ENCODE data around the gene RTL3. TPM values are rescaled to one million over a fixed set of nuclear protein-coding genes. Genes with fewer than 3 reads are reported as not detected.
A peak's percentile ranks its signal among the peaks of the same experiment; 100 is the strongest.

Gene RTL3
- total RNA-seq, 2 experiments from 2014 or later = not detected

GRCh38 chrX:78655642-78656041 lies 3.5 kb downstream of the RTL3 start:
- Mint-ChIP-seq H3K4me1 (ENCODE audit: low read depth) (peaks cover 12% of the 10 kb centered on the region), H3K27me3 (no peaks in the 10 kb centered on the region), H3K9me3 (no peaks in the 10 kb centered on the region), H3K27ac (no peak overlapping the region), H3K36me3 (ENCODE audit: low read depth) (no peaks in the 10 kb centered on the region), H3K4me3 (no peak overlapping the region)
- ChIA-PET CTCF (no interaction called here), POLR2A (no interaction called here)
- TF ChIP-seq, protein P1, sequence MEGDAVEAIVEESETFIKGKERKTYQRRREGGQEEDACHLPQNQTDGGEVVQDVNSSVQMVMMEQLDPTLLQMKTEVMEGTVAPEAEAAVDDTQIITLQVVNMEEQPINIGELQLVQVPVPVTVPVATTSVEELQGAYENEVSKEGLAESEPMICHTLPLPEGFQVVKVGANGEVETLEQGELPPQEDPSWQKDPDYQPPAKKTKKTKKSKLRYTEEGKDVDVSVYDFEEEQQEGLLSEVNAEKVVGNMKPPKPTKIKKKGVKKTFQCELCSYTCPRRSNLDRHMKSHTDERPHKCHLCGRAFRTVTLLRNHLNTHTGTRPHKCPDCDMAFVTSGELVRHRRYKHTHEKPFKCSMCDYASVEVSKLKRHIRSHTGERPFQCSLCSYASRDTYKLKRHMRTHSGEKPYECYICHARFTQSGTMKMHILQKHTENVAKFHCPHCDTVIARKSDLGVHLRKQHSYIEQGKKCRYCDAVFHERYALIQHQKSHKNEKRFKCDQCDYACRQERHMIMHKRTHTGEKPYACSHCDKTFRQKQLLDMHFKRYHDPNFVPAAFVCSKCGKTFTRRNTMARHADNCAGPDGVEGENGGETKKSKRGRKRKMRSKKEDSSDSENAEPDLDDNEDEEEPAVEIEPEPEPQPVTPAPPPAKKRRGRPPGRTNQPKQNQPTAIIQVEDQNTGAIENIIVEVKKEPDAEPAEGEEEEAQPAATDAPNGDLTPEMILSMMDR (IDR thresholded peaks at IDR 0.05) = no peak
- Histone ChIP-seq H3K9me3 (ENCODE audit: control insufficient read depth in 1 of 2, insufficient read depth in 1 of 2, low read length in 2 of 2) (no peaks in the 10 kb centered on the region), H3K27ac (ENCODE audit: low read depth in 1 of 2, low read length in 2 of 2) (no peak overlapping the region), H3K4me1 (ENCODE audit: insufficient read depth, low read length) (peaks cover 12% of the 10 kb centered on the region), H3K4me3 (ENCODE audit: low read length) (no peak overlapping the region), H3K36me3 (ENCODE audit: insufficient read depth, low read length) (no peaks in the 10 kb centered on the region), H3K27me3 (ENCODE audit: control insufficient read depth in 1 of 2, insufficient read depth in 2 of 2, low read length in 2 of 2) (no peaks in the 10 kb centered on the region)
- no peak for ATAC-seq (ENCODE audit: poor library complexity)
- intact Hi-C loops (cut with DNase I, micrococcal nuclease) = no loop called here
- no peak for DNase-seq

DNA sequence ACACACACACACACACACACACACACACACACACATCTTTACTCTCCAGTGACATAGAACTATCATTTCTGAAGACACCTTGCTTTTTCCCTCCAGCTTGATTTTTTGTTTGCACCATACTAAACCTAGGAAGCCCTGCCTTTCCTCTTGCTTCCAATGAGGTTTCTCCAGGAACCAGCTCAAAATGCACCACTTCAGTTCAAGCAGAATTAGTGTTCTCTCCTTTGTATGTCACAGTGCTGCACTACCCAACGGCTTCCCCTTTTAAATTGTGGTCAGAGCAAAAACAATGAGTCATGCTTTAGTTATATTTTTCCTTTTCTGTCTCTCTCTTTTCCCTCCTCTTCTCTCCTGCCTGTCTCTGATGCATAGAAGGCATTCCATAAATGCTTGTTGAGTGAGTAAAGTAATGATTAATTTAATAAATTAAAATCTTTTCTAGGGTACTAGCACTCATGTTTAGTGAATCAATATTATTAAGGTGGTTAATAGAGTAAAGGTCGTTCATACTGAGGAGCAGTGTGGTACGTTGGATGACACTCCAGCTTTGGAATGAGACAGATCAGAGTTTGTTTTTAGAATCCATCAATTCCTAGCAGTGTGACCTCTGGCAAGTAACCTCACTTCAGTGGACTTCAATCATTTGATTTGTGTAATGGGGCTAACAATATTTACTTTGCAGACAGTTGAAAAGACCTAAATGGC lies 5.9 kb downstream of the RTL3 start:
- peak in 2 of 14 experiments; percentile 10 to 11 for DNase-seq
- no peaks in the 10 kb centered on the region for H3K9me3 Mint-ChIP-seq

DNA sequence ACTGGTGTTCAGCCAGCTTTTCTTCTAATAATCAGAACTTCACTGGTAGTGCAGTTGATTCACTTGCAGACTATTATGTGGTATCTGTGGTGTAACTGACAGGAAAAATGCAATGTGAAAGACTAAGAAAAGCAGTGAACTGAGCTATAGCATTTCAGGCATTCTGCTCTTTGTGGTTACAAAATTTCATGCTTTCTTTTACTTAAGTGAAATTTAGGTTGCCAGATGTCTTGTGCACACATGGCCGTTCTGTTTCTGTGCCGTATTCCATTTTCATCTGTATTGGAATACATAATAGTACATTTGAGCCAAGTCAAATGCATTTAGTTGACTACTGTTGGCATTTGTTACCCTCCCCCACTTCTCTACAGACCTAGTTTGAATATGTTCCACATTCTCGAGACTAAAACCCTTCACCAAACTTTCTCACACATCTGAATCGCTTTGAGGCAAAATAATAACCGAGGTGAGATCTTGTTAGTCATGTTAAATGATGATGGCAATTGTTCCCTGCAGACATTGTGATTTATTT lies 8.2 kb downstream of the RTL3 start:
- intact Hi-C loops (cut with DNase I, micrococcal nuclease) = no loop called here
- Mint-ChIP-seq H3K27ac (peak overlapping the region; percentile 34), H3K36me3 (ENCODE audit: low read depth) (no peaks in the 10 kb centered on the region), H3K9me3 (no peaks in the 10 kb centered on the region), H3K4me1 (ENCODE audit: low read depth) (peaks cover 19% of the 10 kb centered on the region), H3K27me3 (no peaks in the 10 kb centered on the region), H3K4me3 (peak overlapping the region; percentile 37)
- ATAC-seq (ENCODE audit: poor library complexity) (peak; percentile 48), DNase-seq (peak in 3 of 14 experiments; percentile 9 to 44 (median 15))
- Histone ChIP-seq H3K4me1 (ENCODE audit: insufficient read depth, low read length) (no peaks in the 10 kb centered on the region), H3K4me3 (ENCODE audit: low read length) (peak overlapping the region; percentile 7), H3K27ac (ENCODE audit: low read depth in 1 of 2, low read length in 2 of 2) (no peak overlapping the region), H3K36me3 (ENCODE audit: insufficient read depth, low read length) (no peaks in the 10 kb centered on the region), H3K9me3 (ENCODE audit: control insufficient read depth in 1 of 2, insufficient read depth in 1 of 2, low read length in 2 of 2) (no peaks in the 10 kb centered on the region), H3K27me3 (ENCODE audit: control insufficient read depth in 1 of 2, insufficient read depth in 2 of 2, low read length in 2 of 2) (no peaks in the 10 kb centered on the region)
- POLR2A ChIA-PET = no interaction called here
- CTCF ChIA-PET = no interaction called here
- TF ChIP-seq, protein P1 (IDR thresholded peaks at IDR 0.05) = no peak

More for the DNA sequence above, 5.9 kb downstream of the RTL3 start:
- Mint-ChIP-seq H3K27ac (no peak overlapping the region), H3K36me3 (ENCODE audit: low read depth) (no peaks in the 10 kb centered on the region), H3K4me1 (ENCODE audit: low read depth) (peaks cover 19% of the 10 kb centered on the region), H3K27me3 (no peaks in the 10 kb centered on the region), H3K4me3 (peak overlapping the region; percentile 42)
- Histone ChIP-seq H3K27me3 (ENCODE audit: control insufficient read depth in 1 of 2, insufficient read depth in 2 of 2, low read length in 2 of 2) (no peaks in the 10 kb centered on the region), H3K4me1 (ENCODE audit: insufficient read depth, low read length) (peaks cover 7% of the 10 kb centered on the region), H3K27ac (ENCODE audit: low read depth in 1 of 2, low read length in 2 of 2) (no peak overlapping the region), H3K9me3 (ENCODE audit: control insufficient read depth in 1 of 2, insufficient read depth in 1 of 2, low read length in 2 of 2) (no peaks in the 10 kb centered on the region), H3K36me3 (ENCODE audit: insufficient read depth, low read length) (no peaks in the 10 kb centered on the region), H3K4me3 (ENCODE audit: low read length) (no peak overlapping the region)
- intact Hi-C loops (cut with DNase I, micrococcal nuclease) = no loop called here
- ATAC-seq (ENCODE audit: poor library complexity) = no peak
- POLR2A ChIA-PET = no interaction called here
- CTCF ChIA-PET = no interaction called here
- TF ChIP-seq, protein P1 (IDR thresholded peaks at IDR 0.05) = no peak
